Right ventricle myocardium superior (tissue), 1 donor: ENCODE measurements around the gene BPIFB4. TPM values are rescaled to one million over a fixed set of nuclear protein-coding genes. Genes with fewer than 3 reads are reported as not detected.
"Not testable (repeated sequence)": the region's sequence is repeated elsewhere in the genome, so short reads cannot be mapped to it uniquely, and the experiment has no call there.

Source experiments
- ATAC-seq: fragments of 200-7000 bp; cut with Tn5 transposase; one replicate; pipeline ENCODE4 v1.9.1; 2020; ENCODE audit warnings: mild to moderate bottlenecking; ENCODE audit not compliant: poor library complexity
- DNase-seq: peaks from one replicate; pipeline ENCODE4 v3.0.0-alpha.2; 2020
- intact Hi-C: fragments of 100-400 bp; cut with DNase I; formaldehyde crosslinking; loops from one replicate; pipeline ENCODE4 v1.11.2; 2022
- long read RNA-seq: library from polyadenylated mRNA; unstranded; transcript quantifications from one replicate; pipeline ENCODE4 v2.0.0, GENCODE V29; 2021
- total RNA-seq: library from RNA; stranded (reverse); fragmentation: NEBNext Ultra II Directional; extraction: Animal tissue kit (Norgen Biotek cat#: 25700); gene quantifications from one replicate; pipeline ENCODE4 v1.2.1, GENCODE V29; 2021
- donor health status: DM: no; HTN: yes; CAD: no; lungs with severe emphysema.

The BPIFB4 gene
- not detected for total RNA-seq
- long read RNA-seq: 0 reads

GRCh38 chr20:33079259-33079658, at the start of gene BPIFB4:
Gene BPIFB4, plus strand, starts transcription at chr20:33079643. Its CDS starts 1,884 bp downstream, at chr20:33081527.
- no peak for ATAC-seq
- intact Hi-C loops: no loop called here
- no peak for DNase-seq

DNA sequence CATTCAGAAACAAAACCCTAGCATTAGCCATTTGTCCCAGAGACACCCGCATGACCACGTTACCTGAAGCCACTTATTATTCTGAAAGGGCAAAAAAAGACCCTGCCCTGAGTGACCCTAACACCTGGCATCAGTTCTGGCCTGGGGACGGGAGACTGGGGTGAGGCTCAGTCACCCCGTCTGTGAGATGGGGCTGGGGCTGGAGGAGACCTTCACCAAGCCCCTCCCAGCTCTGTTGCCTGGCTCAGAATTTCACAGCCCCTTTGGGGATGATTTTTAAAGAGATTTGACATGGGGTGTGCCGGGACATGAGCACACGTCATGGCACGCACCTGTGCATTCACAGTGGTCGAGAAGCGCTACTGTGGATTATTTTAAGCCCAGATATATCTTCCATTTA, 49.4 kb upstream of the BPIFB4 start:
- DNase-seq (no peak), ATAC-seq (no peak)
- intact Hi-C loops: no loop called here

DNA sequence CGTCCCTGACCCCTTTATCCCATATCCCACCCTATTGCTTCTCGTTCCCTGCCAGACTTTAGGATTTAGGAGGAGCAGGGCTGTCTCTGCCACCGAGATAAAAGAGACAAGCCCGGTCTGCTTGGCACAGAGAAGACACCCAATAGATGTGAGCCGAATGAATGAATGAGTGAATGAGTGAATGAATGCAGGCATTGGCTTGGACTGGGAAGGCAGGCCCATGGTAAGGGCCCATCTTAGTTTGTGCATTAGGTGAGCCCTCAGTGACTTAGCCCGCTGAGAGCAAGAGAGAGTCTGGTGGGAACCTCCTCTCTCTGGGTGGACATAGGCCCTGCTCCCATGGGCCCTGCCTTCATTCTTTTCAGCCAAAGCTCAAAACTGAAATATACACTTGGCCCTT, 48.9 kb upstream of the BPIFB4 start:
- intact Hi-C loops: no loop called here
- ATAC-seq (no peak), DNase-seq (no peak)

DNA sequence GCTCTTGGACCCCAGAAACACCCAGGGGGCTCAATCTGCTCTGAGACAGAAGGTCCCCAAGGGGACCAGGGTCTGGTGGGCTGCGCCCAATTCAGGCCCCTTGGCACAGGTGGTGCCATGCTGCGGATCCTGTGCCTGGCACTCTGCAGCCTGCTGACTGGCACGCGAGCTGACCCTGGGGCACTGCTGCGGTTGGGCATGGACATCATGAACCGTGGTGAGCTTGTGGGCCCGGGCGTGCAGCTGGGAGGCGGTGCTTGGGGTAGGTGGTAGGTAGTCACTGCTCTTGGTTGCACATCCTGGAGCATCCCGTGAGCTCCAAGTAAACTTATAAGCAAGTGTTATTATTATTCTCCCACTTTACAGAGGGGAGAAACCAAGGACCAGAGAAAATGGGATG, 47.9 kb upstream of the BPIFB4 start, which contains the start of gene BPIFB6:
Gene BPIFB6, plus strand, starts transcription at position 118 of the 400 bp plus-strand sequence. Its CDS starts 0 bp downstream, at position 118.
- intact Hi-C loops: no loop called here
- DNase-seq (no peak), ATAC-seq (no peak)

DNA sequence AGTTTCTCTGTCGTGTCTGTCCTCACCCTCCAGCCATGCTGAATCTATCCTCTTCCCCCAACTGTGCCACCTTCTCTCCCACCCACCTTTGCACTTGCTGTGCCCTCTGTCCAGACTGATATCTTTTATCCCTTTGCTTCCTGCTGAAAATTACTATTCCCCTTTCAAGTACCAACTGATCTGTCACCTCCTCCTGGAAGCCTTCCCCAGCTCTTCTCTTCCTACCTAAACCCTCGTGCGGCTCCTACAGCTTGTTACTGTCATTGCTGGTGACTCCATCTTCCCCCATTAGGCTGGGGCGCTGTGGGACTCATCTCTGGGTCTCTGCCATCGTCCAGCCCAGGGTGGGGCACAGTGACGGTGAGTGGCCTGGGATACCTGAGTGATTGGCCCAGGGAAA, 46.9 kb upstream of the BPIFB4 start:
- no peak for DNase-seq
- intact Hi-C loops: no loop called here
- no peak for ATAC-seq

DNA sequence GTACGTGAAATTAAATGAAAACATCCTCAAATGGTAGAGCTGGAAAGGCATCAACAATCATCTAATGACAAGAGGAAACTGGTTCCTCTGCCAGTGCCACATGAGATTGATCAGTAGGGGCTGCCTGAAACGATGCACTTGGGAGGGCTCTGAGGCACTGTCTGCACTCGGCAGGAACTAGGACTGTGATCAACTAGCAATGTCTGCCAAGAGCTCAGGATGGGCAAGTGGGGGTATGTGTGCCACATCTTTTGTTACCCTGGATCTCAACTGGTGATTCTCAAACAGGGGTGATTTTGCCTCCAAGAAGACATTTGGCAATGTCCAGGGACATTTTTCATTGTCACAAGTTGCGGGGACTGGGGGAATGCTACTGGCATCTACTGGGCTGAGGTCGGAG, 46.1 kb upstream of the BPIFB4 start:
- no peak for DNase-seq
- ATAC-seq: no peak

GRCh38 chr20:33034115-33034514, 45.3 kb upstream of the BPIFB4 start:
- ATAC-seq (no peak), DNase-seq (no peak)
- intact Hi-C loops: no loop called here

More for the DNA sequence above, 46.1 kb upstream of the BPIFB4 start:
- intact Hi-C loops: no loop called here

GRCh38 chr20:33034901-33035492, 44.4 kb upstream of the BPIFB4 start:
- DNase-seq (no peak), ATAC-seq (no peak)
- intact Hi-C loops: no loop called here

- no peak for ATAC-seq
- intact Hi-C loops: no loop called here
- no peak for DNase-seq
Measured at GRCh38 chr20:33037456-33037855, 42.0 kb upstream of the BPIFB4 start.

DNA sequence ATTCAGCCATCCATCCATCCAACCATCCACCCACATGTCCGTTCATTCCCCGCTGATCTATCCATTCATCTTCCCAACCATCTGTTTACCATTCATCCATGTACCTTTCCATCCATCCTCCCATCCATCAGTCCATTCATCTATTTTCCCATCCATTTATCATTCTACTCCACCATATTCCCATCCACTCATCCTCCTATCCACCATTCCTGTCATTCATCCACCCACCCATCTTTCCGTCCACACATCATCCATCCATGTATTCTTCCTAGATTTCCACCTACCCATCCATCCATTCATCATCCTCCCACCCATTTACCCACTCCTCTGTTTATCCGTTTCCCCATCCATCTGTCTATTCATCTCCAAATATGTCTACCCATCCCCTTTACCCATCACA, 41.2 kb upstream of the BPIFB4 start:
- no peak for ATAC-seq
- intact Hi-C loops: no loop called here

DNA sequence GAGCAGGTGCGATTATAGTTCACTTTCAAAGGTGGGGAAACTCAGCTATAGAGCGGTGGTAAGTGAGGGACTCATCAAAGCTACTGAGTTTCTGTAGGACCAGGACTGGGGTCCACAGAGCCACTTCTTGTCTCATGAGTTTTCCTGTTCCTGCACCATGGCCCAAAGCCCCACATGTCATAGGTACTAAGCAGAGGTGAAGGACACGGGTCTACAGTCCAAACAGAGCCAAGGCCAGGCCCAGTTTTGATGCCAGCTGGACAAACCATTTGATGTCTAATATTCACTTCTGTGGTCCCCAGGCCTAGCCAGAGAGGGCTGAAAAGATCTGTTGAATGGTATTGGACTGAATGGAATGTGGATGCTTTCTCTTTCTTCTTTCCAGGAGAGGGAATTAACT, 37.0 kb upstream of the BPIFB4 start:
- ATAC-seq: no peak
- intact Hi-C loops: no loop called here
- DNase-seq: no peak

More for the DNA sequence above, 41.2 kb upstream of the BPIFB4 start:
- DNase-seq: no peak

DNA sequence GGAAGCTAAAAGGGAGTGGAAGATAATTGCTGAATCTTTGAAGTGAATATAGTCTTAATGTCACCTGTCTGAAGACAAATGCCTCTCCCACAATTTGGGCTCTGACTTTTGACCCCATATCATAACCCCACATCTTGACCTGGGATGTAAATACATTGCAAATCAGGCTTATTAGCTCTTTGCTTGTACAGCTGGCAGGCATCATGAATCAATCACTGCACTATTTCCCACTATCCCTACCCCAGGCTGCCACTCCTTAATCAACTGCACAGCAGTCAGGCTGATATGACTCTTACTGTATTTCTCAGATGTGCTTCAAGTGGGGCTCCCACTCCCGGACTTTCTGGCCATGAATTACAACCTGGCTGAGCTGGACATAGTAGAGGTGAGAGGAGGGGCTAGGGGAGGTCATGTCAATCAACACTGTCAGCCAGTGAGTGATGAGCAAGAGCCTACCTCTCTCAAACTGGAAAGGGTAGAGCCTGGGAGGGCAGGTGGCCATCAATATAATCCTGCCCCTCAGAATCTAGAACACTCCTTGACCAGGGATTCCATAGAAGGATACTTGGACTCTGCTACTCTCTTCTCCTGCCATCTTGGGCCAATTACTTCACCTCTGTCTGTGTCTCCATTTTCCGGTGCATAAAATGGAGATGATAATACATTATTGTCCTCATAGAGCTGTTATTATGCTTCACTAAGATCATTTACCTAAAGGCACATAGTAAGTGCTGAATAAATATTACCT, 36.3 kb upstream of the BPIFB4 start:
- DNase-seq (no peak), ATAC-seq (no peak)
- intact Hi-C loops: no loop called here

DNA sequence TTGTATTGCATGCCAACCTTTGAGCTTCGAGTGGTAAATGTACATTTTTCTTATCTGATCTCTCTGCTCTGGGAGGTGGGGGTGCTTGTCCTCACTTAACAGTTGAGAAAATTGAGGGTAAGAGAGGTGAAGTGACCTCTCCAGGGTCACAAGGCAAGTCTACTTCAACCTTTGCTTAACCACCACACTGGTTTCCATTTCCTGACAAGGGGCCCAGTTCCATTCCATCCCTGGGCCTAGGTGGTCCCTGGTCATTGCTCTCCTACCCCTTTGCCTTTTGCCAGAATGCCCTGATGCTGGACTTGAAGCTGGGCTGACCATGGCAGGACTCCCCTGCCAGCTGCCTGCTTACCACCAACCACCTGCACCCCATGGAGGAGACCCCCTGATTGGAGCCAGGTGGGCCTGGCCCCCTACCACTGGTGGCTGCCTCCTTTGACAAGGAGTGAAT, 35.7 kb upstream of the BPIFB4 start:
- no peak for ATAC-seq
- no peak for DNase-seq
- intact Hi-C loops: no loop called here

- DNase-seq, intact Hi-C loops, ATAC-seq: not testable (repeated sequence)
Measured at GRCh38 chr20:33045129-33045721, 34.2 kb upstream of the BPIFB4 start.

DNA sequence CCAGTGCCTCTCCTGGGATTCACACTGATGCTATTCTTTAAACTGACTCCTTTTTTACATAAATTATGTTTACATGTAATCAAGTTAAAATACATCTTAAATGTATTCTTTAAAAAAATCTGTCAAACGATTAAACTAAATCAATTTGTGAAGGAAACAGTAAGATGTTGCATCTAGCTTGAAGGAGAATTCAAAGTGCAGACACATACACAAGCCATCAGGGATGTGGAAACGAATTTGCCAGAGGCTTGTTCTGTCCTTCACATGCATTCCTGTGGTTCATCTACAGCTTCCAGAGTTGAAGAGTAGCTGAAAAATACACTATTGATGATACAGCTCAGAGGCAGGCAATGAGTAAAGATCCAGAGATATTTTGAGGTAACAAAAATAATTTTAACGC, 33.0 kb upstream of the BPIFB4 start:
- ATAC-seq (no peak), DNase-seq (no peak)

DNA sequence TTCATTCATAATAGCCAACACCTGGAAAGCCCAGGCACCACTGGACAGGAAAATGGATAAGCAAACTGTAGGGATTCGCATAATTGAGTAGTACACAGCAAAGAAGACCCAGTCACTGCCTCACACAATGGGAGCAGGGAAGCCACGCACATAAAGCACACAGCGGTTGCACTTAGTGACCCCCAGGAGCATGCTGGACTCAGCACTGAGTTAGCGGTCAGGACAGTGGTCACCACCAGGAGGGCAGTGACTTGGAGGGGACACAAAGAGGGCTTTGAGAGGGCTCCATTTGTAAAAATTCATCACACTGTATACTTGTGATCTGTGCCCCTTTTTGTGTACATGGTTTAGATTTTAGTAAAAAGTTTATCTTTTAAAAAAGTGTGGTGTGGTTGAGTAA, 28.1 kb upstream of the BPIFB4 start:
- no peak for DNase-seq
- intact Hi-C loops: no loop called here
- no peak for ATAC-seq

More for the DNA sequence above, 33.0 kb upstream of the BPIFB4 start:
- intact Hi-C loops: no loop called here

DNA sequence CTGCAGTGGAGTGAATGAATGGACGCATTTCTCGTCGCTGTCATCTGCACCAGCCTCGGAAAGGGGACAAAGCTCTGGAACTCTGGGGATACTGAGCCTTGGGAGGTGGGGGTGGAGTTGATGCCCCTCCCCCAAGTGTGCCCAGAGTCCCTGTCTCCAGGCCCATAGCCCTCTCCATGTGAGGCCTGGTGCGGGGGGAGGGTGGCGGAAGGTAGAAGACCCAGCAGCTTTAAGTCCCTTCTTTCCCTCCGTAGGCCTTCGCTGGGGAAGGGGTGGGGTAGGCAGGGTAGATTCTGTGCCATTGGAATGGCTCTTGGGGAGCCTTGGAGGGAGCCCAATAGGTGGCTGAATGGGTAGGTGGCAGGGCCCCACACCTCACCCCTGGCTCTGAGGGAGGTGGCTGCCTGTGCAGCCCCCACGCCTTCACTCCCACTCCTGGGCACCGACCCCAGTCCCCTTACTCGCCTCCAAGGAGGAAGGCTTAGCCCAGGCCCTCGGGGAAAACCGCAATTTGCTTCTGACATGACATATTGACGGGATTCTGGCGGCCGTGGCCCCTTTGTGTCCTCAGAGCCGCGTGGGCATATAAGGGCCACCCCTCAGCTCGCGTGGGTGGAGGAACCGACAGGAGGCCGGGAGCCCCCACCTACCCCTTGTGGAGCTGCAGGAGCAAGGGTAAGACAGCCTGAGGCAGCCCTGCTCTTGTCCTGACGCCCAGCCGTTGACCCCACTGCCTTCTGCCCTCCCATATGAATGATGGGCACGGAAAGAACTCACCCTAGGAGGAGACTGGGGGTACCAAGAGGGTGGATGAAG, 25.9 kb upstream of the BPIFB4 start, which contains the start of gene BPIFB3:
Gene BPIFB3, plus strand, starts transcription at position 613 of the 816 bp plus-strand sequence. CDS start 1,533 bp downstream, outside the sequence.
- ATAC-seq (no peak), DNase-seq (no peak)
- intact Hi-C loops: no loop called here

DNA sequence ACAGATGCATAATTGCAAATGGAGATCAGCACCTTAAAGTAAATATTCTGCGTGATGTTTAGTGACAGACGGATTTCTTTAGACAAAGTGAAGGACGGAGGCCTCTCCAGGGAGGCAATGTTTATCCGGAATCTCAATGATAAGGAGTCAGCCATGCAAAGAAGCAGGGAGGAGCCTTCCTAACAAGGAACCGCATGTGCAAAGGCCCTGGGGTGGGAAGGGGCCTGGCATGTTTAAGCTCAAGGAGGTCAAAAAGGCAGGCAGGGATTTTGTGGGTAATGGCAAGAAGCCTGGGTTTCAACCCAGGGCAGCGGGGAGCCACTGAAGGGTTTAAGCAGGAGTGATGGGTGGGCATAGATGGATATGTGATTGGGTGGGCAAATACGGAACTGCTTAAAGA, 25.1 kb upstream of the BPIFB4 start:
- intact Hi-C loops: no loop called here
- ATAC-seq (no peak), DNase-seq (no peak)

GRCh38 chr20:33054791-33055190, 24.7 kb upstream of the BPIFB4 start:
- DNase-seq: no peak
- intact Hi-C loops: no loop called here
- ATAC-seq: no peak
